KMS-11 (cell line): ENCODE data around the gene P4HB.

ENCODE experiments used
- H2AFZ ChIP-seq: fragments of 200-600 bp; sonication (generic); 2 replicates; pipeline ENCODE4 v1.6.1; 2016; ENCODE audit warnings: antibody characterized with exemption, mixed run types, low read depth
- H3K27ac ChIP-seq: fragments of 200-600 bp; sonication (generic); 2 replicates; pipeline ENCODE4 v1.6.1; 2016; ENCODE audit warnings: mild to moderate bottlenecking, mixed run types
- H3K27me3 ChIP-seq: fragments of 200-600 bp; sonication (generic); 2 replicates; pipeline ENCODE4 v1.6.1; 2017; ENCODE audit warnings: mild to moderate bottlenecking, low read depth, mixed run types, moderate library complexity; ENCODE audit not compliant: insufficient read depth
- H3K36me3 ChIP-seq: fragments of 200-600 bp; sonication (generic); 2 replicates; pipeline ENCODE4 v1.6.1; 2017; ENCODE audit warnings: mild to moderate bottlenecking, mixed run types; ENCODE audit not compliant: insufficient read depth
- H3K4me1 ChIP-seq: fragments of 200-600 bp; sonication (generic); 2 replicates; pipeline ENCODE4 v1.6.1; 2016; ENCODE audit warnings: mild to moderate bottlenecking, low read depth, mixed run types; ENCODE audit not compliant: poor library complexity, severe bottlenecking
- H3K4me2 ChIP-seq: fragments of 200-600 bp; sonication (generic); 2 replicates; pipeline ENCODE4 v1.7.0; 2016; ENCODE audit warnings: mild to moderate bottlenecking, mixed run types
- H3K4me3 ChIP-seq: fragments of 200-600 bp; sonication (generic); IDR thresholded peaks from 2 replicates; pipeline ENCODE4 v1.6.1; 2017; ENCODE audit warnings: low read depth, low read length, mixed read lengths; ENCODE audit not compliant: insufficient read depth
- H3K79me2 ChIP-seq: fragments of 200-600 bp; sonication (generic); 2 replicates; pipeline ENCODE4 v1.6.1; 2016; ENCODE audit warnings: low read depth, mixed run types; ENCODE audit not compliant: insufficient read depth
- H3K9ac ChIP-seq: fragments of 200-600 bp; sonication (generic); 2 replicates; pipeline ENCODE4 v1.6.1; 2016; ENCODE audit warnings: mild to moderate bottlenecking, mixed run types
- H4K20me1 ChIP-seq: fragments of 200-600 bp; sonication (generic); 2 replicates; pipeline ENCODE4 v1.6.1; 2016; ENCODE audit warnings: mild to moderate bottlenecking, mixed run types; ENCODE audit not compliant: insufficient read depth
- CTCF ChIP-seq: fragments of 200-600 bp; sonication (generic); conservative IDR thresholded peaks from 2 replicates; pipeline ENCODE4 v1.6.1; 2017; ENCODE audit warnings: low read depth, mild to moderate bottlenecking, antibody characterized with exemption, low read length, moderate library complexity, mixed read lengths

P4HB gene

GRCh38 chr17:81863833-81864768, 3.8 kb upstream of the P4HB start:
- Histone ChIP-seq H3K4me3 (no peak overlapping the region), H4K20me1 (peaks cover 3% of the 10 kb centered on the region), H3K36me3 (no peaks in the 10 kb centered on the region), H3K9ac (no peak overlapping the region), H2AFZ (no peak overlapping the region), H3K27me3 (no peaks in the 10 kb centered on the region), H3K27ac (no peak overlapping the region), H3K4me1 (peaks cover 52% of the 10 kb centered on the region), H3K79me2 (peaks cover 48% of the 10 kb centered on the region), H3K4me2 (no peak overlapping the region)
- TF ChIP-seq CTCF: no peak

GRCh38 chr17:81863123-81863675, 2.9 kb upstream of the P4HB start:
- no peak overlapping the region for H3K4me2 ChIP-seq
- no peaks in the 10 kb centered on the region for H3K36me3 ChIP-seq
- TF ChIP-seq CTCF: no peak
- H2AFZ ChIP-seq: no peak overlapping the region
- no peak overlapping the region for H3K27ac ChIP-seq
- H3K27me3 ChIP-seq: no peaks in the 10 kb centered on the region
- H4K20me1 ChIP-seq: peaks cover 6% of the 10 kb centered on the region
- H3K79me2 ChIP-seq: peaks cover 53% of the 10 kb centered on the region
- H3K9ac ChIP-seq: no peak overlapping the region
- peaks cover 57% of the 10 kb centered on the region for H3K4me1 ChIP-seq
- H3K4me3 ChIP-seq: no peak overlapping the region

GRCh38 chr17:81860756-81861568, 627 bp upstream of the P4HB start:
- H3K9ac ChIP-seq: peak overlapping the region; percentile 81
- peak overlapping the region; percentile 85 for H3K4me2 ChIP-seq
- H3K27me3 ChIP-seq: no peaks in the 10 kb centered on the region
- H3K4me3 ChIP-seq: no peak overlapping the region
- peaks cover 52% of the 10 kb centered on the region for H3K4me1 ChIP-seq
- H2AFZ ChIP-seq: 0 out of 2 replicates have a peak overlapping the region, but pooled peaks have one; percentile 14
- TF ChIP-seq CTCF: no peak
- H3K27ac ChIP-seq: peak overlapping the region; percentile 81
- peaks cover 10% of the 10 kb centered on the region for H4K20me1 ChIP-seq
- peaks cover 76% of the 10 kb centered on the region for H3K79me2 ChIP-seq
- H3K36me3 ChIP-seq: peaks cover 10% of the 10 kb centered on the region; the same call in 1 of the 2 replicates
